ENCODE data around the gene LIFR.

DNA sequence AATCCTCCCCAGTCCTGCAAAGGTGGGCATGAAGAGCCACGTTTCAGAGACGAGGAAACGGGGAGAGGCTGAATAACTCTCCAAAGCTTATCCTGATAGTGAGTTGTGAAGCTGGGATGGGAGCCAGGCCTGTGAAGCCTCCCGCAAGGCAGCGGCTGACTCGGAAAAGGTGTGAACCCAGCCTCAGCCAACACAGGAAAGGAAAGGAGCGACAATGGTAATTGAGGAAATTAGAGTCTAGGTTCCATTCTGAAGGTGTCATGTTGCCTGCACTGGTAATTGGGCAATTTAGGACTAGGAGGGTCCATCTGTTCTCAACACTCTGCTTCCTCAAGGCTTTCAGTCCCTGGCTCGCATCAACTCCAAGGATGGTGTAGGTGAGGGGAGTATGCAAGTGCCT, 83.4 kb downstream of the LIFR start:
- TF ChIP-seq, protein P1, sequence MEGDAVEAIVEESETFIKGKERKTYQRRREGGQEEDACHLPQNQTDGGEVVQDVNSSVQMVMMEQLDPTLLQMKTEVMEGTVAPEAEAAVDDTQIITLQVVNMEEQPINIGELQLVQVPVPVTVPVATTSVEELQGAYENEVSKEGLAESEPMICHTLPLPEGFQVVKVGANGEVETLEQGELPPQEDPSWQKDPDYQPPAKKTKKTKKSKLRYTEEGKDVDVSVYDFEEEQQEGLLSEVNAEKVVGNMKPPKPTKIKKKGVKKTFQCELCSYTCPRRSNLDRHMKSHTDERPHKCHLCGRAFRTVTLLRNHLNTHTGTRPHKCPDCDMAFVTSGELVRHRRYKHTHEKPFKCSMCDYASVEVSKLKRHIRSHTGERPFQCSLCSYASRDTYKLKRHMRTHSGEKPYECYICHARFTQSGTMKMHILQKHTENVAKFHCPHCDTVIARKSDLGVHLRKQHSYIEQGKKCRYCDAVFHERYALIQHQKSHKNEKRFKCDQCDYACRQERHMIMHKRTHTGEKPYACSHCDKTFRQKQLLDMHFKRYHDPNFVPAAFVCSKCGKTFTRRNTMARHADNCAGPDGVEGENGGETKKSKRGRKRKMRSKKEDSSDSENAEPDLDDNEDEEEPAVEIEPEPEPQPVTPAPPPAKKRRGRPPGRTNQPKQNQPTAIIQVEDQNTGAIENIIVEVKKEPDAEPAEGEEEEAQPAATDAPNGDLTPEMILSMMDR (conservative IDR thresholded peaks at IDR 0.05; ENCODE audit: low read length), result no peak
- no peak for TF ChIP-seq EZH2phosphoT487 (IDR thresholded peaks at IDR 0.05; ENCODE audit: borderline replicate concordance)

Measured in Loucy (cell line).